Panc1 (cell line): Measurements from ENCODE around the gene SLC12A3. TPM values are rescaled to one million over a fixed set of nuclear protein-coding genes. Genes with fewer than 3 reads are reported as not detected.

Source experiments
- ATAC-seq: fragments of 200-7000 bp; cut with Tn5 transposase; 2 replicates; pipeline ENCODE4 v1.9.1; 2020; ENCODE audit warnings: mild to moderate bottlenecking, moderate library complexity
- BruUV-seq: library from RNA; stranded (reverse); fragments of 400-500 nt; replicated peaks from 2 replicates; lab custom pipeline; 2021; lab: Mats Ljungman, UMichigan
- CTCF ChIA-PET: fragments of 300-600 bp; sonication (Branson Sonifier 250); formaldehyde crosslinking; loops from one replicate; lab custom pipeline; 2022; ENCODE audit warnings: antibody characterized with exemption; lab: Charles Lee
- POLR2A ChIA-PET: fragments of 300-600 bp; sonication (Branson Sonifier 250); formaldehyde crosslinking; loops from one replicate; lab custom pipeline; 2022; ENCODE audit warnings: antibody characterized with exemption; lab: Charles Lee
- DNase-seq: peaks from one replicate; pipeline ENCODE4 v3.0.0-alpha.2; 2010; ENCODE audit warnings: low read depth, low spot score
- H3K27ac ChIP-seq: 2 replicates; pipeline ENCODE4 v1.5.1; 2011; ENCODE audit warnings: mild to moderate bottlenecking, low read length, inconsistent platforms
- H3K27me3 ChIP-seq: fragments of 200-500 bp; sonication (Bioruptor generic); 2 replicates; pipeline ENCODE4 v1.6.0; 2014; ENCODE audit warnings: low read length, inconsistent platforms; ENCODE audit not compliant: control insufficient read depth, insufficient read depth
- H3K36me3 ChIP-seq: fragments of 200-500 bp; sonication (Bioruptor generic); 2 replicates; pipeline ENCODE4 v1.5.1; 2014; ENCODE audit warnings: inconsistent platforms, mild to moderate bottlenecking, low read length, moderate library complexity; ENCODE audit not compliant: control insufficient read depth, insufficient read depth
- H3K4me1 ChIP-seq: 2 replicates; pipeline ENCODE4 v1.5.1; 2011; ENCODE audit warnings: inconsistent platforms, mild to moderate bottlenecking, low read length, moderate library complexity; ENCODE audit not compliant: control insufficient read depth, insufficient read depth
- H3K4me3 ChIP-seq, 2 experiments: 2 replicates each; pipeline ENCODE4 v1.5.1; 2011 to 2012; ENCODE audit warnings: low read depth in 2 of 2, low read length in 2 of 2, mild to moderate bottlenecking in 2 of 2, inconsistent platforms in 1 of 2, moderate library complexity in 1 of 2
- H3K9me3 ChIP-seq: fragments of 200-500 bp; sonication (Bioruptor generic); 2 replicates; pipeline ENCODE4 v1.5.1; 2014; ENCODE audit warnings: low read depth, mild to moderate bottlenecking, inconsistent platforms, low read length, moderate library complexity; ENCODE audit not compliant: control insufficient read depth, insufficient read depth
- POLR2AphosphoS5 ChIP-seq: IDR thresholded peaks from 2 replicates; pipeline ENCODE4 v1.6.1; 2012; ENCODE audit warnings: mild to moderate bottlenecking, low read depth, low read length, moderate library complexity
- SIN3A ChIP-seq: IDR thresholded peaks from 2 replicates; pipeline ENCODE4 v1.6.1; 2012; ENCODE audit warnings: low read depth, mild to moderate bottlenecking, low read length, moderate library complexity, borderline replicate concordance; ENCODE audit not compliant: insufficient read depth
- TCF7L2 ChIP-seq: IDR thresholded peaks from 2 replicates; pipeline ENCODE4 v1.6.1; 2011; ENCODE audit warnings: mild to moderate bottlenecking, low read depth, low read length, inconsistent platforms
- in situ Hi-C: cut with HindIII; loops from 2 replicates; pipeline ENCODE4 v1.10.0; 2016; ENCODE audit warnings: low sequenced_read_pairs, low pct_unique_long_range_greater_than_20kb
- intact Hi-C: fragments of 100-400 bp; cut with micrococcal nuclease; formaldehyde crosslinking; loops from one replicate; pipeline ENCODE4 v1.10.0; 2022; ENCODE audit not compliant: unreplicated experiment
- total RNA-seq: library from RNA; stranded (reverse); gene quantifications from one replicate; pipeline ENCODE4 v1.2.1, GENCODE V29; 2021; ENCODE audit not compliant: unreplicated experiment
- TF ChIP-seq, protein P1 (sequence below), 2 experiments: IDR thresholded peaks; 2 replicates each; pipeline ENCODE4 v1.6.1; 2011 to 2012; ENCODE audit warnings: low read depth in 2 of 2, control low read depth in 1 of 2, low read length in 1 of 2, mild to moderate bottlenecking in 1 of 2, moderate library complexity in 1 of 2; ENCODE audit not compliant: insufficient read depth in 1 of 2
- TF ChIP-seq, protein P2 (sequence below): fragments of 450-650 bp; IDR thresholded peaks from 2 replicates; pipeline ENCODE4 v1.5.1; 2017; ENCODE audit warnings: mild to moderate bottlenecking

SLC12A3 gene
- total RNA-seq, 1 experiment from 2014 or later, result 0.15 TPM

DNA sequence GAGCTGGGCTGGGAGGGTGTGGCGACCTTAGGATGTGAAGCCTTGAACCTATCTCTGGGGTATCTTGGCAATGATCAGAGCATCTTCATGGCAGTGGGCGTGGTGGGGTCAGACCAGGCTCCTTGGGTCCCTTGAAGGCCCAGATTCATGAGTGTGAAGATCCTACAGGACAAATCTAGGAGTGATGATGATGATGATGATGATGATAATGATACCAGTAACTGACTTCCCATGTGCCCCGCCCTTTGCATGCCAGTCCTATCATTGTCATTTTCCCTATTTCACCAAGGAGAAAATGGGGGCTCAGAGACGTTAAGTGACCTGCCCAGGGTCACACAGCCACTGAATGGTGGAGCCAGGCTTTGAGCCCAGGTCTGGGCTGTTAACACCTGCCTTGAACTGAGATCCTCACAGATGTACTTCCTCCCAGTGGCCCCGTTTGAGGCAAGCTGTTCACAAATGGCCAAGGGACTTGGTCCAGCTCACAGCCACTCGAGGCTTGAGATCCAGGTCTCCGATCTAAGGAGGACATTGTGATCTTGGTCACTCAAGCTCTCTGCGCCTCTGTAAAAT lies 13.4 kb downstream of the SLC12A3 start:
- no peaks in the 10 kb centered on the region for H3K4me1 ChIP-seq
- TF ChIP-seq, protein P1, sequence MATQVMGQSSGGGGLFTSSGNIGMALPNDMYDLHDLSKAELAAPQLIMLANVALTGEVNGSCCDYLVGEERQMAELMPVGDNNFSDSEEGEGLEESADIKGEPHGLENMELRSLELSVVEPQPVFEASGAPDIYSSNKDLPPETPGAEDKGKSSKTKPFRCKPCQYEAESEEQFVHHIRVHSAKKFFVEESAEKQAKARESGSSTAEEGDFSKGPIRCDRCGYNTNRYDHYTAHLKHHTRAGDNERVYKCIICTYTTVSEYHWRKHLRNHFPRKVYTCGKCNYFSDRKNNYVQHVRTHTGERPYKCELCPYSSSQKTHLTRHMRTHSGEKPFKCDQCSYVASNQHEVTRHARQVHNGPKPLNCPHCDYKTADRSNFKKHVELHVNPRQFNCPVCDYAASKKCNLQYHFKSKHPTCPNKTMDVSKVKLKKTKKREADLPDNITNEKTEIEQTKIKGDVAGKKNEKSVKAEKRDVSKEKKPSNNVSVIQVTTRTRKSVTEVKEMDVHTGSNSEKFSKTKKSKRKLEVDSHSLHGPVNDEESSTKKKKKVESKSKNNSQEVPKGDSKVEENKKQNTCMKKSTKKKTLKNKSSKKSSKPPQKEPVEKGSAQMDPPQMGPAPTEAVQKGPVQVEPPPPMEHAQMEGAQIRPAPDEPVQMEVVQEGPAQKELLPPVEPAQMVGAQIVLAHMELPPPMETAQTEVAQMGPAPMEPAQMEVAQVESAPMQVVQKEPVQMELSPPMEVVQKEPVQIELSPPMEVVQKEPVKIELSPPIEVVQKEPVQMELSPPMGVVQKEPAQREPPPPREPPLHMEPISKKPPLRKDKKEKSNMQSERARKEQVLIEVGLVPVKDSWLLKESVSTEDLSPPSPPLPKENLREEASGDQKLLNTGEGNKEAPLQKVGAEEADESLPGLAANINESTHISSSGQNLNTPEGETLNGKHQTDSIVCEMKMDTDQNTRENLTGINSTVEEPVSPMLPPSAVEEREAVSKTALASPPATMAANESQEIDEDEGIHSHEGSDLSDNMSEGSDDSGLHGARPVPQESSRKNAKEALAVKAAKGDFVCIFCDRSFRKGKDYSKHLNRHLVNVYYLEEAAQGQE (IDR thresholded peaks at IDR 0.05; ENCODE audit: insufficient read depth in 1 of 2, low read depth in 2 of 2, low read length in 1 of 2), result no peak
- TF ChIP-seq SIN3A, result no peak
- no peak for TF ChIP-seq POLR2AphosphoS5
- TF ChIP-seq TCF7L2, result no peak
- TF ChIP-seq, protein P2, sequence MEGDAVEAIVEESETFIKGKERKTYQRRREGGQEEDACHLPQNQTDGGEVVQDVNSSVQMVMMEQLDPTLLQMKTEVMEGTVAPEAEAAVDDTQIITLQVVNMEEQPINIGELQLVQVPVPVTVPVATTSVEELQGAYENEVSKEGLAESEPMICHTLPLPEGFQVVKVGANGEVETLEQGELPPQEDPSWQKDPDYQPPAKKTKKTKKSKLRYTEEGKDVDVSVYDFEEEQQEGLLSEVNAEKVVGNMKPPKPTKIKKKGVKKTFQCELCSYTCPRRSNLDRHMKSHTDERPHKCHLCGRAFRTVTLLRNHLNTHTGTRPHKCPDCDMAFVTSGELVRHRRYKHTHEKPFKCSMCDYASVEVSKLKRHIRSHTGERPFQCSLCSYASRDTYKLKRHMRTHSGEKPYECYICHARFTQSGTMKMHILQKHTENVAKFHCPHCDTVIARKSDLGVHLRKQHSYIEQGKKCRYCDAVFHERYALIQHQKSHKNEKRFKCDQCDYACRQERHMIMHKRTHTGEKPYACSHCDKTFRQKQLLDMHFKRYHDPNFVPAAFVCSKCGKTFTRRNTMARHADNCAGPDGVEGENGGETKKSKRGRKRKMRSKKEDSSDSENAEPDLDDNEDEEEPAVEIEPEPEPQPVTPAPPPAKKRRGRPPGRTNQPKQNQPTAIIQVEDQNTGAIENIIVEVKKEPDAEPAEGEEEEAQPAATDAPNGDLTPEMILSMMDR, result no peak
- no peak overlapping the region for H3K27ac ChIP-seq
- ATAC-seq (no peak), DNase-seq (no peak)
- ChIA-PET CTCF (no interaction called here), POLR2A (no interaction called here)
- no peak overlapping the region for H3K4me3 ChIP-seq
- BruUV-seq, result no TSS peak
- no peaks in the 10 kb centered on the region for H3K36me3 ChIP-seq
- no peaks in the 10 kb centered on the region for H3K9me3 ChIP-seq
- H3K27me3 ChIP-seq, result no peaks in the 10 kb centered on the region
- intact Hi-C loops, result loop anchor here (10.0 kb wide), 1 partner anchor 56 kb away; the partner anchor contains the start of gene HERPUD1
- in situ Hi-C loops, result no loop called here

DNA sequence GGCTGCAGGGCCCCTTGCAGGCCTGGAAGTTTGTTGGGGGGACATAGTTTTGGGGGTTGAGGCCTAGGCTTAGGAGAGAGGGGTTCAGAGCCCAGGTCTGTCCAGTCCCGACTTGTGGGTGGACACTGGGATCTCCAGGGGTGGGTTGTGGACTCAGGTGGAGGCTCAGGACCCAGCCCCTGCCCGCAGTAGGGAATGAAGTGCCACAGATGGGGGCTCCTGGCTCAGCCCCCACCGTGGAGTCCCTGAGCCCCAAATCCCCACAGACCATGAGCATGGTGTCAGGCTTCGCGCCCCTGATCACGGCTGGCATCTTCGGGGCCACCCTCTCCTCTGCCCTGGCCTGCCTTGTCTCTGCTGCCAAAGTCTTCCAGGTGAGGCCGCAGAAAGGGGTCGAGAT lies 14.3 kb downstream of the SLC12A3 start:
- H3K9me3 ChIP-seq, result no peaks in the 10 kb centered on the region
- DNase-seq (no peak), ATAC-seq (no peak)
- in situ Hi-C loops, result no loop called here
- H3K36me3 ChIP-seq, result no peaks in the 10 kb centered on the region
- CTCF ChIA-PET, result no interaction called here
- H3K27me3 ChIP-seq, result no peaks in the 10 kb centered on the region
- POLR2A ChIA-PET, result interaction anchor here (0.6 kb wide), 1 partner anchor 155 kb away, joined by 4 read pairs; no protein-coding TSS in a partner anchor
- no peak for TF ChIP-seq TCF7L2
- TF ChIP-seq, protein P2, result no peak
- TF ChIP-seq POLR2AphosphoS5, result no peak
- TF ChIP-seq, protein P1 (IDR thresholded peaks at IDR 0.05; ENCODE audit: insufficient read depth in 1 of 2, low read depth in 2 of 2, low read length in 1 of 2), result no peak
- no peak for TF ChIP-seq SIN3A
- no peak overlapping the region for H3K4me3 ChIP-seq
- no peaks in the 10 kb centered on the region for H3K4me1 ChIP-seq
- intact Hi-C loops, result loop anchor here (10.0 kb wide), 1 partner anchor 56 kb away; the partner anchor contains the start of gene HERPUD1
- H3K27ac ChIP-seq, result no peak overlapping the region
- BruUV-seq, result no TSS peak
